A673 (cell line): ENCODE results near the gene RNASE8.

Source experiments
- CTCF ChIP-seq: fragments of 300-800, 200-600 bp; sonication (generic); conservative IDR thresholded peaks from 2 replicates; pipeline ENCODE4 v1.5.1; 2017; ENCODE audit warnings: low read depth, mild to moderate bottlenecking, antibody characterized with exemption, low read length, moderate library complexity, mixed read lengths
- EZH2 ChIP-seq: fragments of 200-600 bp; sonication (generic); IDR thresholded peaks from 2 replicates; pipeline ENCODE4 v1.6.1; 2017; ENCODE audit warnings: borderline replicate concordance, low read depth, mild to moderate bottlenecking, mixed read lengths, antibody characterized with exemption, low read length; ENCODE audit not compliant: poor library complexity, severe bottlenecking

GRCh38 chr14:21103710-21104447 is 46.3 kb downstream of the RNASE8 start:
- peak; percentile 84 for TF ChIP-seq CTCF
- no peak for TF ChIP-seq EZH2
